Stomach (tissue), 9 donors: ENCODE data around the gene SOX6. TPM values are rescaled to one million over a fixed set of nuclear protein-coding genes. Genes with fewer than 3 reads are reported as not detected.

Experiments
- DNase-seq, 2 donors: peaks; one replicate each; pipeline versions ENCODE4 v3.0.0 to v3.0.0-alpha.2; 2013 to 2019
- H3K27ac ChIP-seq, 5 donors: fragments of 200-600 bp in 4 of 5; sonication (generic) in 4 of 5; one replicate each; pipeline ENCODE4 v1.5.1; 2013 to 2019; ENCODE audit warnings: mild to moderate bottlenecking in 1 of 5, moderate library complexity in 1 of 5
- H3K27me3 ChIP-seq, 3 donors: fragments of 200-600 bp; sonication (generic); one replicate each; pipeline ENCODE4 v1.5.1; 2017 to 2019; ENCODE audit warnings: mixed run types in 1 of 3
- H3K36me3 ChIP-seq, 4 donors: fragments of 200-600 bp; sonication (generic); 1 replicate in 3 of 4; 2 replicates in 1 of 4; pipeline ENCODE4 v1.5.1; 2016 to 2019
- H3K4me1 ChIP-seq, 4 donors: fragments of 200-600 bp; sonication (generic); one replicate each; pipeline ENCODE4 v1.5.1; 2016 to 2019
- H3K4me3 ChIP-seq, 4 donors: fragments of 200-600 bp; sonication (generic) in 3 of 4; one replicate each; pipeline ENCODE4 v1.5.1; 2016 to 2019; ENCODE audit warnings: mild to moderate bottlenecking in 1 of 4
- H3K9me3 ChIP-seq, 4 donors: fragments of 200-600 bp; sonication (generic); one replicate each; pipeline ENCODE4 v1.5.1; 2016 to 2019
- EP300 ChIP-seq: sonication (generic); formaldehyde crosslinking; IDR thresholded peaks from one replicate; pipeline ENCODE4 v1.6.1; 2017; ENCODE audit warnings: antibody characterized with exemption
- POLR2A ChIP-seq, 4 donors: fragments of 450-650 bp; IDR thresholded peaks; one replicate each; pipeline ENCODE4 v1.6.1; 2016; ENCODE audit warnings: antibody characterized with exemption in 4 of 4, control low read depth in 2 of 4, mild to moderate bottlenecking in 1 of 4, moderate library complexity in 1 of 4
- POLR2AphosphoS5 ChIP-seq, 3 donors: sonication (generic); formaldehyde crosslinking; IDR thresholded peaks; one replicate each; pipeline ENCODE4 v1.6.1; 2016; ENCODE audit warnings: antibody characterized with exemption in 3 of 3
- WGBS, 5 donors: extraction: QIAGEN DNeasy Blood & Tissue Kit in 3 of 5; methylation state at CpG; one replicate each; pipeline versions ENCODE4 v1.1.5 to v1.1.7; 2013 to 2018; 5-methylcytosine and 5-hydroxymethylcytosine counted together
- intact Hi-C: fragments of 100-400 bp; cut with DNase I; formaldehyde crosslinking; loops from one replicate; pipeline ENCODE4 v1.15.1; 2023; ENCODE audit warnings: low total_unique reads
- polyA plus RNA-seq, 3 donors: library from polyadenylated mRNA; stranded (reverse); fragments of 200-250 nt; gene quantifications; one replicate each; pipeline ENCODE4 v1.2.3, GENCODE V29; 2013
- total RNA-seq, 5 donors: library from RNA; depleted of rRNA; stranded (reverse); fragments of >200 nt; gene quantifications; one replicate each; pipeline versions ENCODE4 v1.1.0 to v1.2.3, GENCODE V29; 2014 to 2016
- TF ChIP-seq, protein P1 (sequence below), 7 experiments: fragments of 450-650 bp in 4 of 7; fragments of 200-600 bp in 3 of 7; sonication (generic) in 3 of 7; IDR thresholded peaks; one replicate each; pipeline ENCODE4 v1.5.1; 2016 to 2019; ENCODE audit warnings: antibody characterized with exemption in 7 of 7, control low read depth in 2 of 7, mild to moderate bottlenecking in 1 of 7
- donor health status: healthy with polysubstance abuse.
- donor health status: Bipolar disorder and iron deficiency.
- donor health status: healthy.

The SOX6 gene
- total and polyA plus RNA-seq, 8 donors: 1.2 to 13.6 (median 4.5) TPM

DNA sequence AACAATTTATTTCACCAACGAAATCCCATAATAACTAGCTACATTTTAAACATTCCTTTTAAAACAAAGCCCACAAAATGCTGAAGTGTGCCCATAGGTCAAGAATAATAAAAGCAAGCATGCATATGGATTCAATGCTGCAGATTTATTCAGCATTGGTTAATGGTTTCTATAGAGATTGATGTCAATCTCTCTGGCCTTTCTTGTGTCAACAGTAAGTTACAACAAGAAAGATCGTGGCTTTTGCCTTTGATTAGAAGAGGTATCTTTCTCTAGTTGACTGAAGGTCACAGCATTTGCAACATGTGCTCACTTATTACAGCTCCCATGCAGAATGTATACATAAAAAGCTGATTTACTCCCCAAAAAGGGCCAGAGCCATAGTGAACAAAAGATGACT is 1.4 kb upstream of the SOX6 start:
- no peaks in the 10 kb centered on the region for H3K36me3 ChIP-seq
- peaks cover 0 to 23% (median 11%) of the 10 kb centered on the region in 4 donors for H3K4me1 ChIP-seq
- TF ChIP-seq EP300 (no peak), POLR2AphosphoS5 (IDR thresholded peaks at IDR 0.05) (no peak), POLR2A (IDR thresholded peaks at IDR 0.05) (no peak)
- TF ChIP-seq, protein P1, sequence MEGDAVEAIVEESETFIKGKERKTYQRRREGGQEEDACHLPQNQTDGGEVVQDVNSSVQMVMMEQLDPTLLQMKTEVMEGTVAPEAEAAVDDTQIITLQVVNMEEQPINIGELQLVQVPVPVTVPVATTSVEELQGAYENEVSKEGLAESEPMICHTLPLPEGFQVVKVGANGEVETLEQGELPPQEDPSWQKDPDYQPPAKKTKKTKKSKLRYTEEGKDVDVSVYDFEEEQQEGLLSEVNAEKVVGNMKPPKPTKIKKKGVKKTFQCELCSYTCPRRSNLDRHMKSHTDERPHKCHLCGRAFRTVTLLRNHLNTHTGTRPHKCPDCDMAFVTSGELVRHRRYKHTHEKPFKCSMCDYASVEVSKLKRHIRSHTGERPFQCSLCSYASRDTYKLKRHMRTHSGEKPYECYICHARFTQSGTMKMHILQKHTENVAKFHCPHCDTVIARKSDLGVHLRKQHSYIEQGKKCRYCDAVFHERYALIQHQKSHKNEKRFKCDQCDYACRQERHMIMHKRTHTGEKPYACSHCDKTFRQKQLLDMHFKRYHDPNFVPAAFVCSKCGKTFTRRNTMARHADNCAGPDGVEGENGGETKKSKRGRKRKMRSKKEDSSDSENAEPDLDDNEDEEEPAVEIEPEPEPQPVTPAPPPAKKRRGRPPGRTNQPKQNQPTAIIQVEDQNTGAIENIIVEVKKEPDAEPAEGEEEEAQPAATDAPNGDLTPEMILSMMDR (IDR thresholded peaks at IDR 0.05): no peak
- no peak overlapping the region for H3K27ac ChIP-seq
- no peak overlapping the region for H3K4me3 ChIP-seq
- 17 to 46% (median 41%) methylated on average over 2 of the region's 2 CpGs for WGBS, 5 donors
- intact Hi-C loops: no loop called here
- H3K9me3 ChIP-seq: no peaks in the 10 kb centered on the region
- DNase-seq: no peak
- no peaks in the 10 kb centered on the region for H3K27me3 ChIP-seq

DNA sequence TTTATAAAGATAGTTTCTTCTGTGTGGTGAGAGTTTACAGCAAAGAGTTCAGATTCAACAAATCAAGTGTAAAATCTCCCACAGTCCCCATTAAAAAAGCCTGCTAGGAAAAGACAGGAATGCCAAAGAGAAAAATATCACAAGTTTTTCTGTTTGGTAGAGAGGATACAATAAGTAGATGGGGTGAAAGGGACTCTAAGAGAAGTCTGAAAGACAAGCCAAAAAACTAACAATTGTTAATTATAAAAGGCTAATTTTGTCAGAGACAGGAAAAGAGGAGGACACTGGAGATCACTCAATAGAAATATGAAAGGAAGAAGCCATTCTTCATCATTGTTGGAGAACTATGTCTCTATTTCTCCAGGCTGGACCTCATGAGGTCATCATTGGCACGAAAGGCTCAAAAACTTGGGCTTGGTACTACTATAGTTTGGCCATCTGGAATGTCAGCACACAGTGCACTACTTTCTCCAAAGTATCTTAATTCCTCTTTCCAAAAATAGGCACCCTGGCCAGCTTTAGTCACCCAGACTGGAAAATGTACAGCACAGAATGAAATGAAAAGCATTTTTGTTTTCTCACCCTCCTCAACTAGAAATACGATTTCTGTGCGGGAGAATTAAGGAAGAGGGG is 531 bp upstream of the SOX6 start:
- intact Hi-C loops: no loop called here
- 47 to 89% (median 77%) methylated on average over 3 of the region's 3 CpGs for WGBS, 5 donors
- H3K9me3 ChIP-seq: no peaks in the 10 kb centered on the region
- H3K4me3 ChIP-seq: no peak overlapping the region
- TF ChIP-seq, protein P1 (IDR thresholded peaks at IDR 0.05): no peak
- peak overlapping the region in 1 of 5 donors; percentile 16 for H3K27ac ChIP-seq
- peaks cover 0 to 23% (median 11%) of the 10 kb centered on the region in 4 donors for H3K4me1 ChIP-seq
- H3K27me3 ChIP-seq: no peaks in the 10 kb centered on the region
- no peaks in the 10 kb centered on the region for H3K36me3 ChIP-seq
- peak in 1 of 2 donors; percentile 58 for DNase-seq

DNA sequence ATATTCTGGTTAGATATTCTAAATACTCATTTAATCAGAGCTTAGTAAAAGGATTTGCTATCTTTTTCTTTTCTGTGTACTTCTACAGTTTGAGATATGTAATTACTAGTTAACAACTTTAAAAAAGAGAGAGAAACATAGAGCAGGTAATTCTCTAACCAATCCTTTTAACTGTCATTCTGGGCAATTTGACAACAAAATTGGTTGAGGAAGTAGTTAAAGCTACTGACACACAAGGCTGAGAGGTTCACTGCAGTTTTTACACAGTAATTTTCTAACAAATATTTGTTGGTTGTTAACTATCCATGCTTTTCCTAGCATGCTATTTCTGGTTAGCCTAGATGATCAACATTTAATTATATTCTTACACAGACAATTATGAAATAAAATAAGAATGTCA is 3.6 kb downstream of the SOX6 start:
- Histone ChIP-seq H3K9me3 (no peaks in the 10 kb centered on the region), H3K4me1 (peaks cover 0 to 20% (median 8%) of the 10 kb centered on the region in 4 donors), H3K27me3 (no peaks in the 10 kb centered on the region), H3K36me3 (no peaks in the 10 kb centered on the region), H3K4me3 (no peak overlapping the region), H3K27ac (no peak overlapping the region)
- TF ChIP-seq POLR2AphosphoS5 (IDR thresholded peaks at IDR 0.05): no peak
- no peak for TF ChIP-seq EP300
- TF ChIP-seq, protein P1 (IDR thresholded peaks at IDR 0.05): no peak
- TF ChIP-seq POLR2A (IDR thresholded peaks at IDR 0.05): no peak
- intact Hi-C loops: no loop called here
- DNase-seq: no peak

DNA sequence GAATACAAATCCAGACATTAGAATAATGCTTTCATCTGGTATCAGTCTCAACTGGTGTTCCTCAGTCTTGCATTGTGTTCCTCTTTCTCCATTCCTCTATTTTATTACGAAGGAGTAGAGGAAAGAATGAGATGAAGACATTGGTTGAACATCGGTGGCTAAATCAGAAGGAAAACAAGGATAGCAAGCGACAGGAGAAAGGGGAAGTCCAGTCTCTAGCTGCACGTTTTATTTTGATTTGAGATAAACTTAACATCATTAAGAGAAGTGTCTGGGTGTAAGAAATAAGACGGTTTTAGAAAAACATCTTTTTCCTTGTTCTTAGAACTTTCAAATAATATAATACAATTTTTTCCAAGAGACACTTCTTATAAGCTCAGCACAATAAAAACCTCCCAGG is 6.2 kb downstream of the SOX6 start:
- intact Hi-C loops: no loop called here
- no peaks in the 10 kb centered on the region for H3K36me3 ChIP-seq
- no peak overlapping the region for H3K27ac ChIP-seq
- 66 to 84% (median 72%) methylated on average over 5 of the region's 5 CpGs for WGBS, 5 donors
- no peaks in the 10 kb centered on the region for H3K27me3 ChIP-seq
- H3K4me1 ChIP-seq: no peaks in the 10 kb centered on the region
- H3K9me3 ChIP-seq: no peaks in the 10 kb centered on the region
- DNase-seq: no peak
- no peak for TF ChIP-seq EP300
- no peak for TF ChIP-seq POLR2A (IDR thresholded peaks at IDR 0.05)
- no peak for TF ChIP-seq POLR2AphosphoS5 (IDR thresholded peaks at IDR 0.05)
- TF ChIP-seq, protein P1 (IDR thresholded peaks at IDR 0.05): no peak
- H3K4me3 ChIP-seq: no peak overlapping the region
